Measurements from ENCODE around the gene SLC16A5.

- TF ChIP-seq CTCF (conservative IDR thresholded peaks at IDR 0.05; ENCODE audit: low read length) = no peak
- no peak for TF ChIP-seq EZH2phosphoT487 (IDR thresholded peaks at IDR 0.05; ENCODE audit: borderline replicate concordance, low read depth, low read length)
These were observed 48.5 kb upstream of the SLC16A5 start for GRCh38 chr17:75039238-75039637.

Data from OCI-LY7 (cell line).